Activated naive CD8-positive, alpha-beta T cell treated with anti-CD3 and anti-CD28 coated beads, Interleukin-2, amount 50 U/mL, for 24 hours (primary cell): Measurements from ENCODE around the gene OR6P1.

Experiments
- ATAC-seq: fragments of 150-1000 bp; cut with Tn5 transposase; one replicate; pipeline ENCODE4 v1.10.0; 2021
- DNase-seq: peaks from one replicate; pipeline ENCODE4 v3.0.0; 2021
- H3K27ac Mint-ChIP-seq: one replicate; pipeline ENCODE4 v1.8.0; 2021; ENCODE audit warnings: mild to moderate bottlenecking, mixed read lengths
- H3K27me3 Mint-ChIP-seq: one replicate; pipeline ENCODE4 v1.8.0; 2021; ENCODE audit warnings: mixed read lengths
- H3K36me3 Mint-ChIP-seq: one replicate; pipeline ENCODE4 v1.8.0; 2021; ENCODE audit warnings: low read depth, mixed read lengths
- H3K4me1 Mint-ChIP-seq: one replicate; pipeline ENCODE4 v1.8.0; 2021; ENCODE audit warnings: mixed read lengths
- H3K4me3 Mint-ChIP-seq: one replicate; pipeline ENCODE4 v1.8.0; 2021; ENCODE audit warnings: mild to moderate bottlenecking, moderate library complexity, mixed read lengths
- H3K9me3 Mint-ChIP-seq: one replicate; pipeline ENCODE4 v1.8.0; 2021; ENCODE audit warnings: mixed read lengths

The OR6P1 gene

GRCh38 chr1:158570480-158570879 lies at the start of gene OR6P1:
OR6P1 (minus strand) TSS chr1:158570580; CDS start chr1:158563604, 6,976 bp downstream.
- DNase-seq (no peak), ATAC-seq (no peak)
- no peak within 1 kb of the TSS for H3K27ac Mint-ChIP-seq
- no peak within 1 kb of the TSS for H3K4me3 Mint-ChIP-seq
- no peaks in the 10 kb centered on the region for H3K36me3 Mint-ChIP-seq
- peaks cover 5% of the 10 kb centered on the region for H3K9me3 Mint-ChIP-seq
- H3K4me1 Mint-ChIP-seq, result no peaks in the 10 kb centered on the region
- peaks cover 13% of the 10 kb centered on the region for H3K27me3 Mint-ChIP-seq

GRCh38 chr1:158613764-158614163 lies 43.4 kb upstream of the OR6P1 start:
- H3K27ac Mint-ChIP-seq, result no peak overlapping the region
- H3K9me3 Mint-ChIP-seq, result no peaks in the 10 kb centered on the region
- DNase-seq, result no peak
- no peak overlapping the region for H3K4me3 Mint-ChIP-seq
- H3K27me3 Mint-ChIP-seq, result peaks cover 5% of the 10 kb centered on the region
- H3K4me1 Mint-ChIP-seq, result no peaks in the 10 kb centered on the region
- no peak for ATAC-seq
- H3K36me3 Mint-ChIP-seq, result no peaks in the 10 kb centered on the region

GRCh38 chr1:158611916-158612315 lies 41.5 kb upstream of the OR6P1 start:
- Mint-ChIP-seq H3K27ac (no peak overlapping the region), H3K9me3 (no peaks in the 10 kb centered on the region), H3K4me3 (no peak overlapping the region), H3K27me3 (peaks cover 5% of the 10 kb centered on the region), H3K36me3 (no peaks in the 10 kb centered on the region), H3K4me1 (no peaks in the 10 kb centered on the region)
- no peak for DNase-seq
- ATAC-seq, result no peak

- Mint-ChIP-seq H3K9me3 (no peaks in the 10 kb centered on the region), H3K36me3 (no peaks in the 10 kb centered on the region), H3K27ac (no peak overlapping the region), H3K4me3 (no peak overlapping the region), H3K4me1 (no peaks in the 10 kb centered on the region), H3K27me3 (no peaks in the 10 kb centered on the region)
- ATAC-seq (no peak), DNase-seq (no peak)
Observed at GRCh38 chr1:158607296-158607695, 36.9 kb upstream of the OR6P1 start.

- no peak for DNase-seq
- Mint-ChIP-seq H3K4me3 (no peak within 1 kb of the TSS), H3K27ac (no peak within 1 kb of the TSS), H3K4me1 (no peaks in the 10 kb centered on the region), H3K27me3 (peaks cover 2% of the 10 kb centered on the region), H3K9me3 (no peaks in the 10 kb centered on the region), H3K36me3 (no peaks in the 10 kb centered on the region)
- ATAC-seq, result no peak
Observed at GRCh38 chr1:158604968-158605367, 34.6 kb upstream of the OR6P1 start, which contains the start of gene OR10Z1. OR10Z1 (plus strand) TSS chr1:158605268; CDS start chr1:158606439, 1,171 bp downstream.

- no peak overlapping the region for H3K27ac Mint-ChIP-seq
- peaks cover 9% of the 10 kb centered on the region for H3K36me3 Mint-ChIP-seq
- no peak for ATAC-seq
- no peak for DNase-seq
- H3K4me1 Mint-ChIP-seq, result no peaks in the 10 kb centered on the region
- H3K9me3 Mint-ChIP-seq, result peaks cover 22% of the 10 kb centered on the region
- H3K4me3 Mint-ChIP-seq, result no peak overlapping the region
- H3K27me3 Mint-ChIP-seq, result peaks cover 8% of the 10 kb centered on the region
Observed at GRCh38 chr1:158600735-158601134, 30.4 kb upstream of the OR6P1 start.

- no peak for ATAC-seq
- no peak for DNase-seq
- Mint-ChIP-seq H3K36me3 (no peaks in the 10 kb centered on the region), H3K4me3 (no peak overlapping the region), H3K27ac (no peak overlapping the region), H3K4me1 (no peaks in the 10 kb centered on the region), H3K9me3 (peaks cover 4% of the 10 kb centered on the region), H3K27me3 (peaks cover 10% of the 10 kb centered on the region)
Observed at GRCh38 chr1:158586942-158587341, 16.6 kb upstream of the OR6P1 start.

- ATAC-seq, result no peak
- peaks cover 6% of the 10 kb centered on the region for H3K27me3 Mint-ChIP-seq
- H3K9me3 Mint-ChIP-seq, result peaks cover 4% of the 10 kb centered on the region
- no peaks in the 10 kb centered on the region for H3K36me3 Mint-ChIP-seq
- no peaks in the 10 kb centered on the region for H3K4me1 Mint-ChIP-seq
- no peak for DNase-seq
- no peak overlapping the region for H3K27ac Mint-ChIP-seq
- H3K4me3 Mint-ChIP-seq, result no peak overlapping the region
Observed at GRCh38 chr1:158583962-158584361, 13.6 kb upstream of the OR6P1 start.

- ATAC-seq (no peak), DNase-seq (no peak)
- Mint-ChIP-seq H3K27me3 (peaks cover 8% of the 10 kb centered on the region), H3K4me3 (no peak within 1 kb of the TSS), H3K4me1 (no peaks in the 10 kb centered on the region), H3K27ac (no peak within 1 kb of the TSS), H3K36me3 (no peaks in the 10 kb centered on the region), H3K9me3 (no peaks in the 10 kb centered on the region)
Observed at GRCh38 chr1:158579733-158580132, 9.4 kb upstream of the OR6P1 start, which contains the start of gene OR10X1. OR10X1 (minus strand) TSS chr1:158579899; CDS start chr1:158579899, 0 bp downstream.

- Mint-ChIP-seq H3K4me3 (no peak overlapping the region), H3K9me3 (no peaks in the 10 kb centered on the region), H3K27ac (no peak overlapping the region), H3K36me3 (no peaks in the 10 kb centered on the region), H3K4me1 (no peaks in the 10 kb centered on the region), H3K27me3 (peaks cover 13% of the 10 kb centered on the region)
- DNase-seq (no peak), ATAC-seq (no peak)
Observed at GRCh38 chr1:158577561-158577960, 7.2 kb upstream of the OR6P1 start.

GRCh38 chr1:158572226-158572625 lies 1.8 kb upstream of the OR6P1 start:
- H3K9me3 Mint-ChIP-seq, result peaks cover 5% of the 10 kb centered on the region
- no peak overlapping the region for H3K4me3 Mint-ChIP-seq
- H3K27ac Mint-ChIP-seq, result no peak overlapping the region
- peaks cover 12% of the 10 kb centered on the region for H3K27me3 Mint-ChIP-seq
- no peaks in the 10 kb centered on the region for H3K36me3 Mint-ChIP-seq
- H3K4me1 Mint-ChIP-seq, result no peaks in the 10 kb centered on the region
- ATAC-seq, result no peak
- no peak for DNase-seq

GRCh38 chr1:158564608-158565007 lies 5.8 kb downstream of the OR6P1 start:
- Mint-ChIP-seq H3K36me3 (no peaks in the 10 kb centered on the region), H3K9me3 (peaks cover 5% of the 10 kb centered on the region), H3K27me3 (peaks cover 11% of the 10 kb centered on the region), H3K27ac (no peak overlapping the region), H3K4me1 (peaks cover 7% of the 10 kb centered on the region), H3K4me3 (no peak overlapping the region)
- DNase-seq, result no peak
- no peak for ATAC-seq

GRCh38 chr1:158563853-158564252 lies 6.5 kb downstream of the OR6P1 start:
- H3K4me3 Mint-ChIP-seq, result no peak overlapping the region
- H3K9me3 Mint-ChIP-seq, result peaks cover 5% of the 10 kb centered on the region
- DNase-seq, result no peak
- H3K27me3 Mint-ChIP-seq, result peaks cover 11% of the 10 kb centered on the region
- H3K27ac Mint-ChIP-seq, result no peak overlapping the region
- peaks cover 7% of the 10 kb centered on the region for H3K4me1 Mint-ChIP-seq
- ATAC-seq, result no peak
- H3K36me3 Mint-ChIP-seq, result no peaks in the 10 kb centered on the region

- Mint-ChIP-seq H3K4me1 (peaks cover 7% of the 10 kb centered on the region), H3K36me3 (no peaks in the 10 kb centered on the region), H3K9me3 (no peaks in the 10 kb centered on the region), H3K4me3 (no peak overlapping the region), H3K27ac (no peak overlapping the region), H3K27me3 (peaks cover 13% of the 10 kb centered on the region)
- ATAC-seq (no peak), DNase-seq (no peak)
Observed at GRCh38 chr1:158559696-158560095, 10.7 kb downstream of the OR6P1 start.

- no peak for ATAC-seq
- DNase-seq, result no peak
- H3K4me3 Mint-ChIP-seq, result no peak within 1 kb of the TSS
- H3K4me1 Mint-ChIP-seq, result no peaks in the 10 kb centered on the region
- peaks cover 11% of the 10 kb centered on the region for H3K27me3 Mint-ChIP-seq
- H3K36me3 Mint-ChIP-seq, result no peaks in the 10 kb centered on the region
- no peaks in the 10 kb centered on the region for H3K9me3 Mint-ChIP-seq
- H3K27ac Mint-ChIP-seq, result no peak within 1 kb of the TSS
Observed at GRCh38 chr1:158554352-158554751, 16.0 kb downstream of the OR6P1 start, which contains the start of gene OR6Y1. OR6Y1 (minus strand) TSS chr1:158554405; CDS start chr1:158548105, 6,300 bp downstream.

GRCh38 chr1:158552296-158552695 lies 18.1 kb downstream of the OR6P1 start:
- no peak overlapping the region for H3K4me3 Mint-ChIP-seq
- H3K4me1 Mint-ChIP-seq, result no peaks in the 10 kb centered on the region
- no peaks in the 10 kb centered on the region for H3K36me3 Mint-ChIP-seq
- no peak overlapping the region for H3K27ac Mint-ChIP-seq
- H3K27me3 Mint-ChIP-seq, result peaks cover 11% of the 10 kb centered on the region
- no peaks in the 10 kb centered on the region for H3K9me3 Mint-ChIP-seq
- no peak for DNase-seq
- no peak for ATAC-seq
